ENCODE results near the gene ARPC1A.
"Not testable (repeated sequence)": the region's sequence is repeated elsewhere in the genome, so short reads cannot be mapped to it uniquely, and the experiment has no call there.

Gene ARPC1A

GRCh38 chr7:99325592-99326407 is at the start of gene ARPC1A:
Gene ARPC1A, plus strand, starts transcription at chr7:99325898. Its CDS starts 7,456 bp downstream, at chr7:99333354.
- peak; percentile 72 for DNase-seq (ENCODE audit: low read depth, low spot score)

GRCh38 chr7:99278180-99278579 is 47.5 kb upstream of the ARPC1A start:
- DNase-seq (ENCODE audit: low read depth, low spot score), result no peak

- not testable (repeated sequence) for DNase-seq (ENCODE audit: low read depth, low spot score)
These were observed 41.5 kb upstream of the ARPC1A start for GRCh38 chr7:99284165-99284564.

- no peak for DNase-seq (ENCODE audit: low read depth, low spot score)
These were observed 37.7 kb upstream of the ARPC1A start for GRCh38 chr7:99287779-99288534.

GRCh38 chr7:99289185-99289584 is 36.5 kb upstream of the ARPC1A start:
- DNase-seq (ENCODE audit: low read depth, low spot score), result no peak

- DNase-seq (ENCODE audit: low read depth, low spot score), result not testable (repeated sequence)
These were observed 35.5 kb upstream of the ARPC1A start for GRCh38 chr7:99290148-99290547.

- no peak for DNase-seq (ENCODE audit: low read depth, low spot score)
These were observed 34.6 kb upstream of the ARPC1A start for GRCh38 chr7:99290980-99291607.

- DNase-seq (ENCODE audit: low read depth, low spot score), result no peak
These were observed 33.6 kb upstream of the ARPC1A start for GRCh38 chr7:99292127-99292526.

- no peak for DNase-seq (ENCODE audit: low read depth, low spot score)
These were observed 32.5 kb upstream of the ARPC1A start for GRCh38 chr7:99293167-99293566.

- DNase-seq (ENCODE audit: low read depth, low spot score), result no peak
These were observed 32.0 kb upstream of the ARPC1A start for GRCh38 chr7:99293650-99294049.

GRCh38 chr7:99296471-99296870 is 29.2 kb upstream of the ARPC1A start:
- DNase-seq (ENCODE audit: low read depth, low spot score), result no peak

- DNase-seq (ENCODE audit: low read depth, low spot score), result no peak
These were observed 24.2 kb upstream of the ARPC1A start for GRCh38 chr7:99301496-99301895.

GRCh38 chr7:99305473-99306260 is 20.0 kb upstream of the ARPC1A start:
- DNase-seq (ENCODE audit: low read depth, low spot score), result no peak

- no peak for DNase-seq (ENCODE audit: low read depth, low spot score)
These were observed 17.1 kb upstream of the ARPC1A start for GRCh38 chr7:99308461-99309074.

- DNase-seq (ENCODE audit: low read depth, low spot score), result no peak
These were observed 16.6 kb upstream of the ARPC1A start for GRCh38 chr7:99309111-99309510.

- no peak for DNase-seq (ENCODE audit: low read depth, low spot score)
These were observed 15.7 kb upstream of the ARPC1A start for GRCh38 chr7:99310004-99310403.

- no peak for DNase-seq (ENCODE audit: low read depth, low spot score)
These were observed 14.0 kb upstream of the ARPC1A start for GRCh38 chr7:99311702-99312101.

GRCh38 chr7:99312316-99313203 is 13.1 kb upstream of the ARPC1A start:
- DNase-seq (ENCODE audit: low read depth, low spot score), result peak; percentile 23

- DNase-seq (ENCODE audit: low read depth, low spot score), result no peak
These were observed 12.5 kb upstream of the ARPC1A start for GRCh38 chr7:99313204-99313573.

GRCh38 chr7:99314504-99314903 is 11.2 kb upstream of the ARPC1A start:
- no peak for DNase-seq (ENCODE audit: low read depth, low spot score)
